ENCODE results near the gene SPACA9.

Gene SPACA9

DNA sequence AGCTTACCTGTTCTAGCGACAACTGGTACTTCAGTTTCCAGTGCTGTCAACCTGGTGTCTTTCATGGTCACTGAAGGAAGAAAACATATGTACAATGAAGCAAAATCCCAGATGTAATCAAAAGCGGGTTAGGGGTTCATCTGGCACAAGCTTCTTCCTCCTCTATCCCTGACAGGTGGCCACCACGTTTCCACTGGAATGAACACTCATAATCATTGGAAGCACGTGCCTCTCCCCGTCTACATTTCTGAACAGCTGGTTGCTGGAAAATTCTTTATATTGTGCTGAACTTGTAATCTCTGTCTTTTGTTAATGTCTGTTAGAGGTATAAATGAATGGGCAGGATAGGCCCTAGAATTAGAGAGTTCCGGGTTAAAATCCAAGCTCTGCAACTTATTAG, 56.3 kb downstream of the SPACA9 start:
- TF ChIP-seq, protein P1, sequence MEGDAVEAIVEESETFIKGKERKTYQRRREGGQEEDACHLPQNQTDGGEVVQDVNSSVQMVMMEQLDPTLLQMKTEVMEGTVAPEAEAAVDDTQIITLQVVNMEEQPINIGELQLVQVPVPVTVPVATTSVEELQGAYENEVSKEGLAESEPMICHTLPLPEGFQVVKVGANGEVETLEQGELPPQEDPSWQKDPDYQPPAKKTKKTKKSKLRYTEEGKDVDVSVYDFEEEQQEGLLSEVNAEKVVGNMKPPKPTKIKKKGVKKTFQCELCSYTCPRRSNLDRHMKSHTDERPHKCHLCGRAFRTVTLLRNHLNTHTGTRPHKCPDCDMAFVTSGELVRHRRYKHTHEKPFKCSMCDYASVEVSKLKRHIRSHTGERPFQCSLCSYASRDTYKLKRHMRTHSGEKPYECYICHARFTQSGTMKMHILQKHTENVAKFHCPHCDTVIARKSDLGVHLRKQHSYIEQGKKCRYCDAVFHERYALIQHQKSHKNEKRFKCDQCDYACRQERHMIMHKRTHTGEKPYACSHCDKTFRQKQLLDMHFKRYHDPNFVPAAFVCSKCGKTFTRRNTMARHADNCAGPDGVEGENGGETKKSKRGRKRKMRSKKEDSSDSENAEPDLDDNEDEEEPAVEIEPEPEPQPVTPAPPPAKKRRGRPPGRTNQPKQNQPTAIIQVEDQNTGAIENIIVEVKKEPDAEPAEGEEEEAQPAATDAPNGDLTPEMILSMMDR (IDR thresholded peaks at IDR 0.05; ENCODE audit: low read length, missing control alignments): no peak
- no peak overlapping the region for H3K4me3 ChIP-seq (replicated peaks; ENCODE audit: low read depth, low read length)
- no peak for DNase-seq (ENCODE audit: low read depth)

DNA sequence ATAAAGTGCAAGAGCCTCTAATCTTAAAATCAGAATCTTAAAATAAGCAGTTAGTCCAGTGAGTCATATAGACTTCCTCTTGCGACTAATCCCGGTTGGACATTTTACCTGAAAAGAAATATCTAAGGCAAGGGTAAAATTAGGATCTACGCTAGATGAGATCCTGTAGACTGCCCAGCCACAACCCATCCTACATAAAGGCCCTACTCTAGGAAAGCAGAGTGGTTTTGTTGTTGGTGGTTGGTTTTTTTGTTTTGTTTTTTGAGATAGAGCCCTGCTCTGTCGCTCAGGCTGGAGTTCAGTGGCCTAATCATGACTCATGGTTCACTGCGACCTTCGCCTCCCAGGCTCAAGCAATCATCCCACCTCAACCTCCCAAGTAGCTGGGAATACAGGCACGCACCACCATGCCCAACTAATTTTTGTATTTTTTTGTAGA, 58.8 kb downstream of the SPACA9 start:
- peak; percentile 16 for DNase-seq (ENCODE audit: low read depth)
- TF ChIP-seq, protein P1 (IDR thresholded peaks at IDR 0.05; ENCODE audit: low read length, missing control alignments): no peak
- H3K4me3 ChIP-seq (replicated peaks; ENCODE audit: low read depth, low read length): no peak overlapping the region

DNA sequence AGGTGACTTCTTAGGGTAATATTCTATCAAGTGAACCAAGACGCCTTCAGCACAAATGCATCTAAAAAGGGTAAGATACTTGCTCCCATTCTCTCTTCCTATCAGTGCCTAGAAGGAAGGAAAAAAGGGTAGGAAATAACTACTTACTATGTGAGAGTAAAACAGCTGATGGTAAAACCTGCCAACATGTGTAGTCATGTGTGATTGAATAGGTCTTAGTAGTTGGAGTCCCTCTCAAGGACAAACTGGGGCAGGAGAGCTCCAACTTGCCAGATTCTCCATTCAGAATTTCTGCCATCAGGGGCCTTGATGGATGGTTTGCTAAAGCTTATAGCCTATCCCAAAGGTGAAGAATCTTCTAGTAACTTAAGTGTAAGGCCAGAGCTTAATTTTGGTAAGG, 60.5 kb downstream of the SPACA9 start:
- TF ChIP-seq, protein P1 (IDR thresholded peaks at IDR 0.05; ENCODE audit: low read length, missing control alignments): no peak
- no peak for DNase-seq (ENCODE audit: low read depth)
- no peak overlapping the region for H3K4me3 ChIP-seq (replicated peaks; ENCODE audit: low read depth, low read length)
